HK-2 (cell line): ENCODE data around the gene NUDT17.
"Not testable (repeated sequence)": the region's sequence is repeated elsewhere in the genome, so short reads cannot be mapped to it uniquely, and the experiment has no call there.

Experiments
- DNase-seq: peaks from one replicate; pipeline ENCODE4 v3.0.0-alpha.2; 2018; ENCODE audit not compliant: unreplicated experiment

Gene NUDT17

GRCh38 chr1:145845514-145846161, at the start of gene NUDT17:
NUDT17 (plus strand) TSS chr1:145845630; CDS start chr1:145845641, 11 bp downstream.
- peak; percentile 81 for DNase-seq

DNA sequence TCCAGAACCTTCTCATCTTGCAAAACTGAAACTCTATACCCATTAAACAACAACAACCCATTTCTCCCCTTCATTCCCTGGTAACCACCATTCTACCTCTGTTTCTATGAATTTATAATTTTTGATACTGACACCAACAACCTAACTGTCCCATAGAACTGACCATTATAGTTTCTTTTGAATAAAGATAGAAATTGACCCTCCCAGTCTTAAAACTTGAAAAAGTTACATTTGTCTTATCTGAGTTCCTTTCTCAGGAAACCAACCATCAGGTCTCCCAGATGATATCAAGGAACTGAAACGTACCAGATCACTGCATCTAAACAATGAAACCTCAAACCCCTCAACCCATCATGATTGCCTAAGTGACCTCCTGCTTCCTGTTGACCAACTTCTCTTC, 48.7 kb upstream of the NUDT17 start:
- no peak for DNase-seq

DNA sequence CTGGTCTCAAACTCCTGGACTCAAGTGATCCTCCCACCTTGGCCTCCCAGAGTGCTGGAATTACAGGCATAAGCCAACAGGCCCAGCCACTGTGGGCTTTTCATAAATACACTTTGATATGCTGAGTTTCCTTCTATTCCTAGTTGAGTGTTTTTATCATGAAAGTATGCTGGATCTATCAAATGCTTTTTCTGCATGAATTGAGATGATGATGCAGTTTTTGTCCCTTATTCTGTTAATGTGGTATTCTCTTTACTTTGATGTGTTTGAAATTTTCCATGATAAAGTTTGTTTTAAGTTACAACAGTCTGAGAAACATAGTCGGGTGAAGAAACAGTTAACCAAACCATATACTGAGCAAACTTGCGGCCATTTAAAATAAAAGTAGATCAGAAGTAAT, 45.6 kb upstream of the NUDT17 start:
- no peak for DNase-seq

GRCh38 chr1:145804235-145805045, 41.0 kb upstream of the NUDT17 start:
- no peak for DNase-seq

- no peak for DNase-seq
Observed at GRCh38 chr1:145805057-145805456, 40.4 kb upstream of the NUDT17 start.

- DNase-seq = no peak
Observed at GRCh38 chr1:145806408-145806807, 39.0 kb upstream of the NUDT17 start.

DNA sequence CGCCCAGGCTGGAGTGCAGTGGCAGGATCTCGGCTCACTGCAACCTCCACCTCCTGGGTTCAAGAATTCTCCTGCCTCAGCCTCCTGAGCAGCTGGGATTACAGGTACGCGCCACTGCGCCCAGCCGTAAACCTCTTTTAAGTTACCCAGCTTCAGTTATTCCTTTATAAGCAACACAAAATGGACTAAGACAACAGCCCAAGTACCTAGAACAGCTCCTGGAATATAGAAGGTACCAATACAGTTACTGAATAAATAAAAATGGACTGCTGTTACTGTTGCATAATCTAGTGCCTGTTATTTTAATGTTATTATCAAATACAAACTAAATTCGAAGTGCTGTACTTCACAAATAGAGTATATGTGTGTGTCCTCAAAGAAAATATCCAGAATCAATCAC, 38.6 kb upstream of the NUDT17 start:
- DNase-seq = no peak

GRCh38 chr1:145812977-145813810, 32.2 kb upstream of the NUDT17 start:
- DNase-seq = not testable (repeated sequence)

DNA sequence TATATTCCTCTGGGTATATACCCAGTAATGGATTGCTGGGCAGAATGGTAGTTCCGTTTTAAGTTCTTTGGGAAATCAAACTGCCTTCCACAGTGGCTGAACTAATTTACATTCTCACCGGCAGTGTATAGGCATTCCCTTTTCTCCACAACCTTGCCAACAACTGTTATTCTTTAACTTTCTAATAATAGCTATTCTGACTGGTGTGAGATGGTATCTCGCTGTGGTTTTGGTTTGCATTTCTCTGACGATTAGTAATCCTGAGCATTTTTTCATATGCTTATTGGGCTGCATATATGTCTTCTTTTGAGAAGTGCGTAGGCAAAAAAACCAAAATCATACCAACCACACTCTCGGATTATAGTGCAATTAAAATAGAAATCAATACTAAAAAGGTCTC, 27.3 kb upstream of the NUDT17 start:
- not testable (repeated sequence) for DNase-seq

DNA sequence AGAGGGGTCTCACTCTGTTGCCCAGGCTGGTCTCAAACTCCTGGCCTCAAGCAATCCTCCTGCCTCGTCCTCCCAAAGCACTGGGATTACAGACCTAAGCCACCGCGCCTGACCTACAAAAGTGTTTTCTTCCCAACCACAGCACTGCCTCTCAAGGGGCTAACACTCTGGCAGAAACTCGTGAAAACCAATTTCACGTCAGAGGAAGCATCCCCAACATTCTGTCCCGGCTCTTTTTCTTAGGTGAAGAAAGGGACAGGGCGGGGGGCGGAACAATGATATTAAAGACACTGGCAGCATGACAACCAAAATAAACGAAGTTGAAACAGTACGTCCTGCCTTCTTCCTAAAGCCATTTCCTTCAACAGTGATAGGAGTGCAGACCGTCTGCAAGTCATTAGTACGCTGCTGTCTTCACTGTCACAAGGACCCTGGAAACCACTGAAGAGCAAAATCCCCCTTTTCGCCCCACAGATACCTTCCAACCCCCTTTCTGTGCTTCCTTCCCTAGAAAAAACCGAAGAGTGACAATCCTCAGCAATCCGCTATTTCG, 22.6 kb upstream of the NUDT17 start:
- DNase-seq = not testable (repeated sequence)

GRCh38 chr1:145823565-145824498, 21.6 kb upstream of the NUDT17 start, which contains the start of the genes POLR3C and RNF115:
POLR3C (plus strand) TSS chr1:145824200; CDS start chr1:145825777, 1,577 bp downstream.
RNF115 (minus strand) TSS chr1:145824095; CDS start chr1:145823873, 222 bp downstream.
- peak; percentile 93 for DNase-seq

GRCh38 chr1:145824499-145824842, 21.0 kb upstream of the NUDT17 start:
- DNase-seq = no peak

GRCh38 chr1:145826030-145826429, 19.4 kb upstream of the NUDT17 start:
- no peak for DNase-seq

GRCh38 chr1:145827966-145828365, 17.5 kb upstream of the NUDT17 start:
- no peak for DNase-seq

- DNase-seq = no peak
Observed at GRCh38 chr1:145828367-145829026, 16.9 kb upstream of the NUDT17 start.

GRCh38 chr1:145830810-145831209, 14.6 kb upstream of the NUDT17 start:
- not testable (repeated sequence) for DNase-seq

GRCh38 chr1:145837656-145838055, 7.8 kb upstream of the NUDT17 start:
- DNase-seq = no peak

GRCh38 chr1:145843031-145843430, 2.4 kb upstream of the NUDT17 start:
- no peak for DNase-seq

- DNase-seq = no peak
Observed at GRCh38 chr1:145845144-145845513, 301 bp upstream of the NUDT17 start.

- peak; percentile 21 for DNase-seq
Observed at GRCh38 chr1:145846201-145846612, 777 bp downstream of the NUDT17 start.
